ENCODE results near the gene PTPRM.

Gene PTPRM

DNA sequence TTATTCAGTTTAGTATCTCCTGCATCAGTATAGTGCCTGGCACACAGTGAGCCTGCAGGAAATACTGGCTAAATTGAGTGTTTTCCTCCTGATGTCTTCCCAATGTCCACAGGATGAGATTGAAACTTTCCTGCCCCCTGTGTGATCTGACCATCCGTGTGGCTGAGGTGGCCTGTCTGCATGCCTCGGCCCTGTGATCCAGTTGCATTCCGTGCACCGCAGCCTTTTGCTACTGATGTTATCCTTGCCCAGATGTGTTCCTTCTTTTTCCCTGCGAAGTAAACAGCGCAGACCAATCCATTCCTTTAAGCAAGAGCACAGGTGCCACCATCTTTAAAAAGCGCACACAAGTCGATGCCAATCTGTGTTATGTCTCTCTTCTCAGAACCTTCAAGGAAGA, 462.6 kb downstream of the PTPRM start:
- no peaks in the 10 kb centered on the region for H3K27me3 ChIP-seq (ENCODE audit: control insufficient read depth in 1 of 2, insufficient read depth in 2 of 2, low read length in 2 of 2)

DNA sequence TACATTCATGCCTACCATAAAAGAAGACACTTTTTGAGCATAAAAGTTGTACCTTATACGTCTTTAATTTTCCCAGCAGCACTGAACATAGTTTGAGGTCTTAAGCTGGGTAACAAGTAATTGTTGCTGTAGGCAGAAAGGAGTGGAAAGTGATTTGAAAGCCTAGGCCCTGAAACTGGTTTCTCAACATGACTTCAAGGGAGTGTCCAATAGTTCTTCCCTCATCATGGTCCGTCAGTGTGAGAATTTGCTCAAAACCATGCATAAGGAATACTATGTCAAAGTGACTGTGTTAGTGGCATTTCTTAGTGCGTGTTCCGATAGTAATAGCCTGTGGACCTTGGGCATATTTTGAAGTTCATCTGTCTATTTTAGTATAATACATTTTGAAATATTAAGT, 463.1 kb downstream of the PTPRM start:
- Histone ChIP-seq H3K36me3 (ENCODE audit: insufficient read depth, low read length) (no peaks in the 10 kb centered on the region), H3K4me3 (ENCODE audit: low read depth in 1 of 2, low read length in 2 of 2) (no peak overlapping the region), H3K27ac (ENCODE audit: low read depth, low read length) (no peak overlapping the region), H3K4me1 (ENCODE audit: insufficient read depth, low read length) (no peaks in the 10 kb centered on the region), H3K9ac (ENCODE audit: low read length) (no peak overlapping the region), H3K27me3 (ENCODE audit: control insufficient read depth in 1 of 2, insufficient read depth in 2 of 2, low read length in 2 of 2) (no peaks in the 10 kb centered on the region), H3K9me3 (ENCODE audit: low read length) (no peaks in the 10 kb centered on the region)

More for the DNA sequence above, 462.6 kb downstream of the PTPRM start:
- Histone ChIP-seq H3K36me3 (ENCODE audit: insufficient read depth, low read length) (no peaks in the 10 kb centered on the region), H3K4me1 (ENCODE audit: insufficient read depth, low read length) (no peaks in the 10 kb centered on the region), H3K9me3 (ENCODE audit: low read length) (no peaks in the 10 kb centered on the region), H3K27ac (ENCODE audit: low read depth, low read length) (no peak overlapping the region), H3K4me3 (ENCODE audit: low read depth in 1 of 2, low read length in 2 of 2) (no peak overlapping the region), H3K9ac (ENCODE audit: low read length) (no peak overlapping the region)

DNA sequence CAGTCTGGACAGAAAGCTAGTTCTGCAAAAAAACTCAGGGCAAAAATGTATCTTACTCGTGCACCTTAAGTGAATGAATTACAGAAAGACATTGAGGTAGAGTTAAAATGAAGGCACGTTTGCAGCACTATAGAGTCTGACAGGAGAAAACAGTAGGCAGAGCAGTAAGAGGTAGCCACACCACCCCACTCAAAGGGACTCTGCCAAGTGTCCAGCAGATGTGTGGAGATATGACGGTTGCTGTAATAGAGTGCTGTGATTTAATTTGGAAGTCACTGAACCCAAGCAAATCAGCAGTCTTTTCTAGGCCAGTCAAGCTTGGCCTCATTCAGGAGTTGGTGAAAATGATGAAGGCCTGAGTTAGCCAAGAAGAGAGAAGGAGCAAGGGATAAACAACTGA, 464.4 kb downstream of the PTPRM start:
- no peaks in the 10 kb centered on the region for H3K4me1 ChIP-seq (ENCODE audit: insufficient read depth, low read length)
- no peaks in the 10 kb centered on the region for H3K9me3 ChIP-seq (ENCODE audit: low read length)
- no peaks in the 10 kb centered on the region for H3K36me3 ChIP-seq (ENCODE audit: insufficient read depth, low read length)

DNA sequence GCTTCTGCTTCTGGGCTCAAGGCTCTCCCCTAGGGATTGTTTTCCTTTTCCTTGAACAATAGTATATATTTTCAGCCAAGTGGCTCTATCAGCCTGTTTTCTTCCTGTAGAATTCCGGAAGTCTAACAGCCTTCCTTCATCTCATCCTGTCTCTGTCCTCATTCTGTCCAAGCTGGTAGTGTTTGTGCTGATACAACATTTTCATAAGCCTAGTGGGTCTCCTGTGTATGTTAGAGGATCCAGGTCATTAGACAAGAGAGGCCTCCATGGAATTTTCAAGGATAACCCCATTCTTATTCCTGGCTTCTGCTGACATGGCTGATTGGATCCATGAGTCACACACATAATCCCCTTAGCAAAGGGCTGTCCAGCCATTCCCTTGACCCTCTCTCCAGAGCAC, 467.6 kb downstream of the PTPRM start:
- no peak overlapping the region for H3K4me3 ChIP-seq (ENCODE audit: low read depth in 1 of 2, low read length in 2 of 2)
- H3K27ac ChIP-seq (ENCODE audit: low read depth, low read length) = no peak overlapping the region
- H3K9me3 ChIP-seq (ENCODE audit: low read length) = no peaks in the 10 kb centered on the region
- no peaks in the 10 kb centered on the region for H3K4me1 ChIP-seq (ENCODE audit: insufficient read depth, low read length)
- H3K9ac ChIP-seq (ENCODE audit: low read length) = no peak overlapping the region
- no peaks in the 10 kb centered on the region for H3K27me3 ChIP-seq (ENCODE audit: control insufficient read depth in 1 of 2, insufficient read depth in 2 of 2, low read length in 2 of 2)
- no peaks in the 10 kb centered on the region for H3K36me3 ChIP-seq (ENCODE audit: insufficient read depth, low read length)

More for the DNA sequence above, 464.4 kb downstream of the PTPRM start:
- no peak overlapping the region for H3K9ac ChIP-seq (ENCODE audit: low read length)
- H3K27me3 ChIP-seq (ENCODE audit: control insufficient read depth in 1 of 2, insufficient read depth in 2 of 2, low read length in 2 of 2) = no peaks in the 10 kb centered on the region
- H3K4me3 ChIP-seq (ENCODE audit: low read depth in 1 of 2, low read length in 2 of 2) = no peak overlapping the region
- H3K27ac ChIP-seq (ENCODE audit: low read depth, low read length) = no peak overlapping the region

DNA sequence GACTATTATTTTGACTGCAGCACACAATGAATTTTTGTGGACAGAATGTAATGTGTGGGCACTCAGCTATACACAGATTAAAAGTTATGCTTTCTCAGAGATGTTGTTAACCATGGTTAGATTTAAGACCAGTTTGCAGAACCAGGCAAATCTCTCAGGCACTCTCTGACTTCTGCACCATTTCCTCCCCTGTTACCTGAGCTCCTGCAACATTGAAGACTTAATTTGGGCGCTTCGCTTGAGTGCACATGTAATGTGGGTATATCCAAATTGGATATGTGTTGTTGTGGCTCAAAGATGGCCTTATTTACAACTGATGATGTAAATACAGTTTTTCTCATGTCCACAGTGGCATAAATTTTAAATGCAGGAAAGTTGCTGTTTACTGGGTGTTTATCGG, 469.4 kb downstream of the PTPRM start:
- no peaks in the 10 kb centered on the region for H3K36me3 ChIP-seq (ENCODE audit: insufficient read depth, low read length)
- H3K4me3 ChIP-seq (ENCODE audit: low read depth in 1 of 2, low read length in 2 of 2) = no peak overlapping the region
- H3K4me1 ChIP-seq (ENCODE audit: insufficient read depth, low read length) = no peaks in the 10 kb centered on the region
- H3K9me3 ChIP-seq (ENCODE audit: low read length) = no peaks in the 10 kb centered on the region
- H3K27me3 ChIP-seq (ENCODE audit: control insufficient read depth in 1 of 2, insufficient read depth in 2 of 2, low read length in 2 of 2) = no peaks in the 10 kb centered on the region
- H3K9ac ChIP-seq (ENCODE audit: low read length) = no peak overlapping the region
- no peak overlapping the region for H3K27ac ChIP-seq (ENCODE audit: low read depth, low read length)

DNA sequence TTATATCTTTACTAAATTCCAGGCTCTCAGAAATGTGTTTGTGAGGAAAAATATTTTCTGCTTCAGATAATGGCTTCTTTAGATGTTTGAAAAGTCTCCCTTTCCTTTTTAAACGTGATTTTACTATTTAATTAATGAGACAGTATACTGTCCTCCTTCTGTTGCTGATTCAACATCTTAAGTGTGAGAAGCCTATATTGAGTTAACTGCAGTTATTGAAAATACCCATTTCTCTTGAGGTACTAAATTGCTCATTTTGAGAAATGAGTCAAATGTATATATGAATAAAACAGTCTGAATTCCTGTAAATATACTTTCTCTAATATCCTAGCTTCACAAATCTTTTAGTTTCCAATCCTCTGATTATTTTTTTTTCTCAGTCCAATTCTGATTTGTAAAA, 470.2 kb downstream of the PTPRM start:
- Histone ChIP-seq H3K36me3 (ENCODE audit: insufficient read depth, low read length) (no peaks in the 10 kb centered on the region), H3K9ac (ENCODE audit: low read length) (no peak overlapping the region), H3K27ac (ENCODE audit: low read depth, low read length) (no peak overlapping the region), H3K9me3 (ENCODE audit: low read length) (no peaks in the 10 kb centered on the region), H3K4me3 (ENCODE audit: low read depth in 1 of 2, low read length in 2 of 2) (no peak overlapping the region), H3K4me1 (ENCODE audit: insufficient read depth, low read length) (no peaks in the 10 kb centered on the region), H3K27me3 (ENCODE audit: control insufficient read depth in 1 of 2, insufficient read depth in 2 of 2, low read length in 2 of 2) (no peaks in the 10 kb centered on the region)

DNA sequence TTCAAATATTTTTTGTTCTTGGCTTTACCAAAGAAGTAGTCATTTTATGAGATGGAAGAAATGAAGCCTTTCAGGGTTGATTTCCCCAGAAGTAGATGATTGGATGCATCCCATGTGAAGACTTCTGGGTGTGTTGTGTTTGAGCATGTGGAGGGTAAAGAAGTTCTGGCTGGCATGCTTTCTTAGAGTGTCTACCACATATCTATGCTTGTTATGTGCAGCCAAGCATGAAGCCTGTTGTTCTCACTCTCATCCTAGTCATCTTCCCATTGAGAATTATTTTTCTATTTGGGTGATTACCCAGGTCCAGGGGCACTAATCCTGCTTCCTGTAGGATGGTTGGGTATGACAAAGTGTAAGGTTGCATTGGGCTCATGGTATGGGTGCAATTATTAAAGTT, 472.9 kb downstream of the PTPRM start:
- Histone ChIP-seq H3K9me3 (ENCODE audit: low read length) (no peaks in the 10 kb centered on the region), H3K9ac (ENCODE audit: low read length) (no peak overlapping the region), H3K4me1 (ENCODE audit: insufficient read depth, low read length) (no peaks in the 10 kb centered on the region), H3K27ac (ENCODE audit: low read depth, low read length) (no peak overlapping the region), H3K4me3 (ENCODE audit: low read depth in 1 of 2, low read length in 2 of 2) (no peak overlapping the region), H3K27me3 (ENCODE audit: control insufficient read depth in 1 of 2, insufficient read depth in 2 of 2, low read length in 2 of 2) (no peaks in the 10 kb centered on the region), H3K36me3 (ENCODE audit: insufficient read depth, low read length) (no peaks in the 10 kb centered on the region)

DNA sequence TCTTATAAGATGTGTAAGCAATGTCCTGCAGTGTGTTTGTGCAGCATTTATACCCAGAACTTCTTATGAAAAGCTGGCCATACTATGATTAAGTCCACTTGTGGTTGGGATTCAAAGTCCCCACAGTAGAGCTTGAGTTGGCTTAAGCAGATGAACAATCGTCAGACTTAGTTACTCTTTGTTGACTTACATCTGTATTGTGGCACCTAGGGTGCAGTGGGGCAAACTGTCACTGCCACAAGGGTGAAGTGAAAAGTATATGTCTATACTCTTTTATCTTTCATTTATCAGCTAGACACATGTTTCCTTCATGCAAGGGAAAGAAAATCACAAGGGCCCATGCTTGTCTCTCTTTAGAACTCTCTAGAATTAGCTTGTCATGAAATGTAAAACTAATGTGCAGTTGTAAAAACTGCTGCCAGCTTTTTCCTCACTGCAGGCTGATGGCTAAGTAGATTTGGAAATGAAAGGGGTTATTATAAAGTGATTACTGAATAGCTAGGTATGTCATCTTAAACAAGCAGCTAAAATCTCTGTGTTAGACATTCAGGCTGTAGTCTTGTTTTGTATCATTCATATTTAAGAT, 474.5 kb downstream of the PTPRM start:
- Histone ChIP-seq H3K4me3 (ENCODE audit: low read depth in 1 of 2, low read length in 2 of 2) (no peak overlapping the region), H3K4me1 (ENCODE audit: insufficient read depth, low read length) (no peaks in the 10 kb centered on the region), H3K36me3 (ENCODE audit: insufficient read depth, low read length) (no peaks in the 10 kb centered on the region), H3K27me3 (ENCODE audit: control insufficient read depth in 1 of 2, insufficient read depth in 2 of 2, low read length in 2 of 2) (no peaks in the 10 kb centered on the region), H3K27ac (ENCODE audit: low read depth, low read length) (no peak overlapping the region), H3K9ac (ENCODE audit: low read length) (no peak overlapping the region), H3K9me3 (ENCODE audit: low read length) (no peaks in the 10 kb centered on the region)

DNA sequence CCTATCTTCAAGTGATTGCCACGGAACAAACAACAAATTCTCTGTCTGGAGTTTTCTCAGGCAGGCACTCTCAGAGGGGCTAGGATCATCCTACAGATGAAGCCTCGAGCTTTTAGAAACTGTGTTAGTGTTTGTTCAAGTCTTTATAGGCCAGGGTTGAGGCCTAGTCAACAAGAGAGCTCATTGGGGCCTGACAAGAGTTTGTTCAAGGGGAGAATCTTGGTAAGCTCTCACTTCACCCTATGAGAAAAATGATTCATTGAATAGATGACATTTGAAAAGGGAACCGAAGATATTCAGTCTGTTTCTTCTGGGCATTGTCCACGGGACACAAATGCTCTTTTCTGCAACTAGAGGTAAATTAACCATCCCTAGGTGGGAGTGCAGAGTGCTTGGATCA, 476.9 kb downstream of the PTPRM start:
- Histone ChIP-seq H3K4me1 (ENCODE audit: insufficient read depth, low read length) (no peaks in the 10 kb centered on the region), H3K9me3 (ENCODE audit: low read length) (no peaks in the 10 kb centered on the region), H3K27ac (ENCODE audit: low read depth, low read length) (no peak overlapping the region), H3K9ac (ENCODE audit: low read length) (no peak overlapping the region), H3K27me3 (ENCODE audit: control insufficient read depth in 1 of 2, insufficient read depth in 2 of 2, low read length in 2 of 2) (no peaks in the 10 kb centered on the region), H3K36me3 (ENCODE audit: insufficient read depth, low read length) (no peaks in the 10 kb centered on the region), H3K4me3 (ENCODE audit: low read depth in 1 of 2, low read length in 2 of 2) (no peak overlapping the region)

DNA sequence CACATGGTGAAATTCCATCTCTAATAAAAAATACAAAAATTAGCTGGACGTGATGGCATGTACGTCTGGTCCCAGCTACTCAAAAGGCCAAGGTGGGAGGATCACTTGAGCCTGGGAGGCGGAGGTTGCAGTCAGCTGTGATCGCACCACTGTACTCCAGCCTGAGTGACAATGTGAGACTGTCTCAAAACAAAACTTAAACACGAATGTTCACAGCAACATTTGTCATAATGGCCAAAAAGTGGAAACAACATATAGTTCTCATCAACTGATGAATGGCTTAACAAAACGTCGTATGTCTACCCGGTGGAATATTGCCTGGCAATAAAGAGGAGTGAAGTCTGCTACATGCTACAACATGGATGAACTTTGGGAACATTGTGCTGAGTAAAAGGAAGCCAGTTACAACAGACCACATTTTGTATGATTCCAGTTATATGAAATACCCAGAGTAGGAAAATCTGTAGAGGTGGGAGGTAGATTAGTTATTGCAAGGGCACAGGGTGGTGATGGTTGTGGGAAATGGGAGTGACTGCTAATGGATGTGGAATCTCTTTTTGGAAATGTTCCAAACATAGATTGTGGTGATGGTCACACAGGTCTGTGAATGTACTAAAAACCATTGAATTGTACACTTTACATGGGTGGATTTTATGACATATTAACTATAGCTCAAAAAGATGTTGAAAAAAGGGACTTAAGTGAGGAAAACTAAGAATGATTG, 478.2 kb downstream of the PTPRM start:
- no peaks in the 10 kb centered on the region for H3K4me1 ChIP-seq (ENCODE audit: insufficient read depth, low read length)
- H3K4me3 ChIP-seq (ENCODE audit: low read depth in 1 of 2, low read length in 2 of 2) = no peak overlapping the region

DNA sequence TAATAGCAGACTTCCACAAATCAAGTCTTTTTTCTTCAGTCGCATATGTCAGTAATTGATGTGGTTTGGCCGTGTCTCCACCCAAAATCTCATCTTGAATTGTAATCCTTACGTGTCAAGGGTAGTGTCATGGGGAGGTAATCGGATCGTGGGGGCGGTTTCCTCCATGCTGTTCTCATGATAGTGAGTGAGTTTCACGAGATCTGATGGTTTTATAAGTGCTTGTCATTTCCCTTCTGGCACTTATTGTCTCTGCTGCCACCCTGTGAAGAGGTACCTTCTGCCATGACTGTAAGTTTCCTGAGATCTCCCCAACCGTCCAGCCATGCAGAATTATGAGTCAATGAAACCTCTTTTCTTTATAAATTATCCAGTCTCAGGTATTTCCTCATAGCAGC, 478.8 kb downstream of the PTPRM start:
- Histone ChIP-seq H3K9ac (ENCODE audit: low read length) (no peak overlapping the region), H3K4me3 (ENCODE audit: low read depth in 1 of 2, low read length in 2 of 2) (no peak overlapping the region), H3K4me1 (ENCODE audit: insufficient read depth, low read length) (no peaks in the 10 kb centered on the region), H3K9me3 (ENCODE audit: low read length) (no peaks in the 10 kb centered on the region), H3K27me3 (ENCODE audit: control insufficient read depth in 1 of 2, insufficient read depth in 2 of 2, low read length in 2 of 2) (no peaks in the 10 kb centered on the region), H3K36me3 (ENCODE audit: insufficient read depth, low read length) (no peaks in the 10 kb centered on the region), H3K27ac (ENCODE audit: low read depth, low read length) (no peak overlapping the region)

More for the DNA sequence above, 478.2 kb downstream of the PTPRM start:
- no peaks in the 10 kb centered on the region for H3K27me3 ChIP-seq (ENCODE audit: control insufficient read depth in 1 of 2, insufficient read depth in 2 of 2, low read length in 2 of 2)
- no peak overlapping the region for H3K27ac ChIP-seq (ENCODE audit: low read depth, low read length)
- H3K36me3 ChIP-seq (ENCODE audit: insufficient read depth, low read length) = no peaks in the 10 kb centered on the region
- H3K9ac ChIP-seq (ENCODE audit: low read length) = no peak overlapping the region
- no peaks in the 10 kb centered on the region for H3K9me3 ChIP-seq (ENCODE audit: low read length)

DNA sequence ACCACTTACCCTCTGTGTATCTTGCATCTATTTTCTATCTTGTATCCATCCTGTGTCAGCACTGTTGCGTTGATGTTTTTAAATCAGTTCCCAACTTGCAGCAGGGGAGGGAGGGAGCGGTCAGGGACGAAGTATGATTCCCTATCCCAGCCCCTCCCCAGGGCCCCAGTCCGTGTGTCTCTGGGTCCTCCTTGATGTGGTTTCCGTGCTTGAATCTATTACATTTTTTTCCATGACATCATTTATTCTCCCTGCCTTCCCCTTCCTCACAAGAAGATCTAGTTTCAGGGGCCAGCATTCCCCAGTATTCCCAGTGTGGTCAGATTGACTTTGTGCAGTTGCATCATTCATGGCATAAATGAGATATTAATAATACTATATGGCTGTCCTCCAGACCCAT, 479.3 kb downstream of the PTPRM start:
- no peaks in the 10 kb centered on the region for H3K4me1 ChIP-seq (ENCODE audit: insufficient read depth, low read length)
- no peaks in the 10 kb centered on the region for H3K27me3 ChIP-seq (ENCODE audit: control insufficient read depth in 1 of 2, insufficient read depth in 2 of 2, low read length in 2 of 2)
- H3K9me3 ChIP-seq (ENCODE audit: low read length) = no peaks in the 10 kb centered on the region
- no peak overlapping the region for H3K4me3 ChIP-seq (ENCODE audit: low read depth in 1 of 2, low read length in 2 of 2)
- H3K27ac ChIP-seq (ENCODE audit: low read depth, low read length) = no peak overlapping the region
- H3K9ac ChIP-seq (ENCODE audit: low read length) = no peak overlapping the region
- H3K36me3 ChIP-seq (ENCODE audit: insufficient read depth, low read length) = no peaks in the 10 kb centered on the region
